Hair follicle dermal papilla cell (primary cell): ENCODE data around the gene TTC24. TPM values are rescaled to one million over a fixed set of nuclear protein-coding genes. Genes with fewer than 3 reads are reported as not detected.

Experiments
- total RNA-seq: library from RNA; depleted of rRNA; stranded (reverse); fragments of >200 nt; gene quantifications from 2 replicates; pipeline ENCODE4 v1.2.3, GENCODE V29; 2012

The TTC24 gene
- not detected in 2 replicates for total RNA-seq

DNA sequence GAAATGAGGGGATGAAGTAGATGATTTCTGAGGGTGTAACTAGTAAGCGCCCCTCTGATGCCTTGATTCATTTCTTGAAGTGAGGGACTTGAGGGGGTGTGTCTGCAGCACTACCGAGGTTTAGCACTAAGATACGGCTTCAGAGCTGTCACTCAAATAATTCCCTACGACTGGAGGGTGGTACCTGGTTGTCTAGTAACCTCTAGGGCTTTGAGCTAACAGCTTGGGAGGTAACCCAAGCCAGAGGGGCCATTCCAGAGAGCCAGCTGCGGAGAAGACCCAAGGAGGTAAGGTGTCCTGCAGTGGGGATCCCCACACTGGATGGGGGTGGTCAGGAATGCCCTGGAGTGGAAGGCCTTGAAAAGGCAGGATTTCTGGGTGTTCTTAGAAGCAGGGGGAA is at the start of gene TTC24:
TSS of gene TTC24 (plus strand) at position 252 of the 400 bp plus-strand sequence. CDS start 1,642 bp downstream, outside the sequence.

DNA sequence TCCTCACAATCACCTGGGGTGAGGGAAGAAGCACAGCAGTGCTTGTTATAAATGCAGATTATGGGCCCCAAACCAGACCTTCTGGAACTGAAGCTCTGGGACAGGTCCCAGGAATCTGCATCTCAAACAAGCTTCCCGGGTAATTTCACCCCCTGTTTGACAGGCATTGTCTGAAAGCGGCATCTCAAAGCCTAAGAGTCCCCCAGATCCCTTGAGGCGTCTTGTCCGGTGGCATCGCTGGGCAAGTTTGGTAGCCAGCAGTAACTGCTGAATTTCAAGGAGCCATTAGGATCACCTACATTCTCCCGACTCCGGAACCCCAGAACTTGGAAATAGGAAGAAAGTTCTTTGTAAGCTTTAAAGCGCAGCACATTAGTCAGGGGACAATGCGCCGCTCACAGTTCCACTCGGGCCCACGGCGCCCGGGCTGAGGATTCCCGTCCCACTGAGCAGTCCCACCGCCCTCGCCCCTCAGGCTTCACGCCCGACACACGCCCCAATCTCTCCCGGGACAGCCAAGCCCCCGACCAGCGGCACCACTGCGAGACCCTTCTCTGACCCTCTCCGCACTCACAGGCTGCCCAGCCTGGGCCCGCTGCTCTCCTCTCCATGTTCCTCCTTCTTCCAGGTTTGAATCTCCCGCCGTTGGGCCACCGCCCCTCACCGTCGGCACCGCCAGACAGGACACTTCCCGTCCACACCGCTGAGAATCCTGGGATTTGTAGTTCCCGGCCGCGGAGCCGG is 7.4 kb upstream of the TTC24 start, which contains the start of gene IQGAP3:
TSS of gene IQGAP3 (minus strand) at position 647 of the 744 bp plus-strand sequence. CDS start at position 611, 36 bp downstream.

DNA sequence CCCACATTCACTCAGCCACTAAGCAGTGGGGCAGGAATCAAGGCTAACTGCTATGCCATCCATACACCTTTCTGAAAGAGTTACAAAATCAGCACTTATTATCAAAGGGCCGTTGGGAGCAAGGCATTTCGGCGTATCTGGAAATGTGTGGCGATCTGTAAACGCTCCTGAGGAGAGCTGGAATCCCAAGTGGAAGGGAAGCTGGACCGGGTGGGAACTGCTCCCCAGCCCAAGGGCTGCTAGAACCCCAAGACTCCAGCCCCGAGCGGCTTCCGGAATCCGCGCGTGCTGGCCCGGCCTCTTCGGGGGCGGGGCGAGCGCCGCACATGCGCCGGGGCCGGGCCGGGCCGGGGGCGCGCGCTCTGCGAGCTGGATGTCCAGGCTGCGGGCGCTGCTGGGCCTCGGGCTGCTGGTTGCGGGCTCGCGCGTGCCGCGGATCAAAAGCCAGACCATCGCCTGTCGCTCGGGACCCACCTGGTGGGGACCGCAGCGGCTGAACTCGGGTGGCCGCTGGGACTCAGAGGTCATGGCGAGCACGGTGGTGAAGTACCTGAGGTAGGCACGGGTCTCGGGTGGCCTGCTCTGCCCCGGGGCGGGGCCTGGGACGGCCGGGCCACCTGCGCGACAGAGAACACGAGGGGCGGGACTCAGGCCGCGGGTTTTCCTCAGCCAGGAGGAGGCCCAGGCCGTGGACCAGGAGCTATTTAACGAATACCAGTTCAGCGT is 12.1 kb downstream of the TTC24 start, which contains the start of gene NAXE:
TSS of gene NAXE (plus strand) at position 345 of the 726 bp plus-strand sequence. CDS start at position 374, 29 bp downstream.

DNA sequence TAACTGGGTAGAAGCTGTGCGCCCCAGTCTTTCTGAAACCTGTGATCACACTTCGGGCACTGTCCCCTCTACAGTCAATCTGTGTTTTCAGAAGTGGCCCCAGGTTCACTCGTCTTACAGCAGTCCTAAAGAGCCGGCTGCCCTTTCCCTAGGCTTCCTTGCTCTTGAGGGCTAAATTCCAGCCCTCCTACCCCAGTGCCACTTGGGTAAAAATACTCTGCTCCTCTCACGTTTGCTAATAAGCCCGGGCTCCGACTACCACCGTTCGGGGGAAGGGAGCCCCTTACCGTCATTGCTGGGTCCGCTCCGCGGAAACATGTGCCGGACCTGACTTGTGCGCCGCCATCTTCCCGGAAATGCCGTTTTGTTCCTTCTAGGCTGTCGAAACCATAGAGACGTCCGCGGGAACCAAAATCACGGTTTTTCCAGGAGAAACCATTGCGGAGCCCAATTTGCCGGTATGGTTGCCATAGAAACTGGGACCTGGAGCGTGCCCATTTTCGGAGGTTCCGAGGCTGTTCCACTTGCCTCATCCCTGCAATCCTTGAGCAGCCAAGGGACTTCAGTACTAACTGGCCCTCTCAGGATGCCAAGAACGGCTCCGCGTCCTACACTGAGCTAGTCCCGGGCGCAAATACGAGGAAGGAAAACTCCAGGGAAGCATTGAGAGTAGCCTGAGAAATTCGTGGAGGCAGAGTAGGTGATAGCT is 21.8 kb downstream of the TTC24 start, which contains the start of gene GPATCH4:
TSS of gene GPATCH4 (minus strand) at position 358 of the 709 bp plus-strand sequence.

DNA sequence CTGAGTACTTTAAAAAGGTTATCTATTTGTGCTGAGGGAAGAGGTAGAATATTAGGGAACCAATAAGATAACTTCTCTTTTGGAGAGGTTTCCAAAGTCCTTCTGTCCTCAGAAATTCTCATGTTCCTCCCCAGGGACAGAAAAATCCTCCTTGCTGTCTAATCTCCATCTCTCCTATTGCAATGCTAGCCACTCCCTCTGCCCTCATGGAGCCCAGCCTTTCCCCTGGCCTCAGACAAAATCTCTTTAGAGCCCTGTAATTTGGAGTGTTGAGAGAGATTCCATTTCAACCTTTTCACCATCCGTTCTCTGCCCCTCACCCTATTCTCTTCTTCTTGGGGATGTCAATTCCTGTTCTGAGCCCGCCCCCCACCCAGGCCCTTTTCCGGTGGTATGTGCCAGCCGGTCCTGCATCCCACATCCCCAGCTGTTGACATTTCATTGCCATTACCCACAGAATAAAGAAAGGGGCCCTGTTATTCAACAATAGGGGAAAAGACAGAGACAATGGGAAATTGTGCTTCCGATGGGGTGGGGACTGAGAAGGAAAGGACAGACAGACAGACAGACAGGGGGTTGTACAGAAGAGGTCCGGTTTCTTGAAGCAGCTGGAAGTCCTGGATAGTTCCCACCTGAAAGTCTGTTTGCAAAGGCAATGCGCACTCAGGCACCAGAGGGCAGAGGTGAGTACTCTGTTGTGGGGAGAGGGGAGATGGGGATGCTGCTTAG is 39.5 kb downstream of the TTC24 start, which contains the start of gene HAPLN2:
TSS of gene HAPLN2 (plus strand) at position 563 of the 729 bp plus-strand sequence. CDS start 4,076 bp downstream, outside the sequence.

Other genes with a start within 250 kb of the TTC24 start
- gene CCT3, start 241.4 kb upstream of the TTC24 start, total RNA-seq, result 191 and 238 TPM in 2 replicates
- gene TSACC, start 241.2 kb upstream of the TTC24 start, total RNA-seq, result 0.36 TPM in 1 of 2 replicates, not detected in the other
- gene RHBG, start 210.5 kb upstream of the TTC24 start, total RNA-seq, result not detected in 2 replicates
- 25.6 and 26.4 TPM in 2 replicates for gene MEF2D, start 78.9 kb upstream of the TTC24 start, total RNA-seq
- 6.5 and 7.7 TPM in 2 replicates for gene IQGAP3, start 7.2 kb upstream of the TTC24 start, total RNA-seq
- gene NAXE, start 12.1 kb downstream of the TTC24 start, total RNA-seq, result 47.1 and 55.3 TPM in 2 replicates
- gene GPATCH4, start 21.8 kb downstream of the TTC24 start, total RNA-seq, result 13.0 and 13.8 TPM in 2 replicates
- not detected in 2 replicates for gene HAPLN2, start 39.7 kb downstream of the TTC24 start, total RNA-seq
- not detected in 2 replicates for gene BCAN, start 62.4 kb downstream of the TTC24 start, total RNA-seq
- 28.1 and 28.2 TPM in 2 replicates for gene NES, start 97.7 kb downstream of the TTC24 start, total RNA-seq
- 144 and 158 TPM in 2 replicates for gene CRABP2, start 125.9 kb downstream of the TTC24 start, total RNA-seq
- 9.6 and 9.9 TPM in 2 replicates for gene METTL25B, start 148.7 kb downstream of the TTC24 start, total RNA-seq
- 19.3 and 26.1 TPM in 2 replicates for gene ISG20L2, start 149.0 kb downstream of the TTC24 start, total RNA-seq
- 19.1 and 22.3 TPM in 2 replicates for gene MRPL24, start 161.4 kb downstream of the TTC24 start, total RNA-seq
- 161 and 170 TPM in 2 replicates for gene HDGF, start 172.0 kb downstream of the TTC24 start, total RNA-seq
- 25.8 and 30.4 TPM in 2 replicates for gene PRCC, start 187.8 kb downstream of the TTC24 start, total RNA-seq
- gene SH2D2A, start 237.1 kb downstream of the TTC24 start, total RNA-seq, result 0.32 and 0.61 TPM in 2 replicates